ENCODE results near the gene RASAL3. TPM values are rescaled to one million over a fixed set of nuclear protein-coding genes. Genes with fewer than 3 reads are reported as not detected.
"Not testable (repeated sequence)": the region's sequence is repeated elsewhere in the genome, so short reads cannot be mapped to it uniquely, and the experiment has no call there.

RASAL3 gene
- total RNA-seq, 1 donor from 2014 or later: 4.4 TPM

- Histone ChIP-seq H3K4me1 (peaks cover 5 to 35% of the 10 kb centered on the region in 2 donors), H3K27me3 (no peaks in the 10 kb centered on the region), H3K36me3 (peaks cover 16% of the 10 kb centered on the region in 2 donors), H3K27ac (peak within 1 kb of the TSS; percentile 87 to 88), H3K9me3 (no peaks in the 10 kb centered on the region), H3K4me3 (peak within 1 kb of the TSS; percentile 88 to 97)
- peak; percentile 25 to 60 (median 45) for TF ChIP-seq CTCF (IDR thresholded peaks at IDR 0.05)
- peak; percentile 99 to 100 for DNase-seq (ENCODE audit: low spot score in 2 of 2)
- intact Hi-C loops (cut with DNase I): loop anchor here (1.0 to 5.0 kb wide), 4 partner anchors 14 to 139 kb away; partner anchors contain the start of gene AKAP8
Observed at GRCh38 chr19:15418579-15419412, 45.5 kb downstream of the RASAL3 start, which contains the start of gene AKAP8L. Gene AKAP8L (minus strand): TSS chr19:15418988. CDS start chr19:15418923, 65 bp downstream.

- intact Hi-C loops (cut with DNase I): loop anchor here (2.0 to 5.0 kb wide), 2 partner anchors 33 to 139 kb away; no protein-coding TSS in a partner anchor
Observed at GRCh38 chr19:15418231-15418578, 46.1 kb downstream of the RASAL3 start.

GRCh38 chr19:15417699-15418098 lies 46.6 kb downstream of the RASAL3 start:
- no peak for DNase-seq (ENCODE audit: low spot score in 2 of 2)
- intact Hi-C loops (cut with DNase I): loop anchor here (2.0 to 5.0 kb wide), 2 partner anchors 33 to 140 kb away; no protein-coding TSS in a partner anchor
- peaks cover 11 to 35% of the 10 kb centered on the region in 2 donors for H3K4me1 ChIP-seq
- no peaks in the 10 kb centered on the region for H3K27me3 ChIP-seq
- no peaks in the 10 kb centered on the region for H3K9me3 ChIP-seq
- peak overlapping the region; percentile 88 to 97 for H3K4me3 ChIP-seq
- no peak for TF ChIP-seq CTCF (IDR thresholded peaks at IDR 0.05)
- peak overlapping the region; percentile 87 to 88 for H3K27ac ChIP-seq
- peaks cover 5% of the 10 kb centered on the region in 2 donors for H3K36me3 ChIP-seq

More at GRCh38 chr19:15418231-15418578, 46.1 kb downstream of the RASAL3 start:
- Histone ChIP-seq H3K27me3 (no peaks in the 10 kb centered on the region), H3K4me1 (peaks cover 8 to 35% of the 10 kb centered on the region in 2 donors), H3K36me3 (peaks cover 10% of the 10 kb centered on the region in 2 donors), H3K9me3 (no peaks in the 10 kb centered on the region), H3K4me3 (peak overlapping the region; percentile 88 to 97), H3K27ac (peak overlapping the region; percentile 87 to 88)
- DNase-seq (ENCODE audit: low spot score in 2 of 2): no peak
- TF ChIP-seq CTCF (IDR thresholded peaks at IDR 0.05): no peak

- TF ChIP-seq CTCF (IDR thresholded peaks at IDR 0.05): no peak
- Histone ChIP-seq H3K27me3 (no peaks in the 10 kb centered on the region), H3K36me3 (peaks cover 0 to 11% of the 10 kb centered on the region in 2 donors), H3K4me3 (peak overlapping the region in 1 of 2 donors; percentile 9), H3K4me1 (peaks cover 13 to 35% of the 10 kb centered on the region in 2 donors), H3K27ac (peak overlapping the region in 1 of 2 donors; percentile 43), H3K9me3 (no peaks in the 10 kb centered on the region)
- DNase-seq (ENCODE audit: low spot score in 2 of 2): no peak
- intact Hi-C loops (cut with DNase I): no loop called here
Observed at GRCh38 chr19:15412832-15413231, 51.5 kb downstream of the RASAL3 start.

- H3K27ac ChIP-seq; H3K27me3 ChIP-seq; H3K4me3 ChIP-seq; H3K9me3 ChIP-seq; DNase-seq (ENCODE audit: low spot score in 2 of 2); intact Hi-C loops (cut with DNase I): not testable (repeated sequence)
- Histone ChIP-seq H3K4me1 (peaks cover 9 to 26% of the 10 kb centered on the region in 2 donors), H3K36me3 (peaks cover 0 to 11% of the 10 kb centered on the region in 2 donors)
Observed at GRCh38 chr19:15411351-15411750, 53.0 kb downstream of the RASAL3 start.

GRCh38 chr19:15404780-15405211 lies 59.5 kb downstream of the RASAL3 start:
- intact Hi-C loops (cut with DNase I): no loop called here
- TF ChIP-seq CTCF (IDR thresholded peaks at IDR 0.05): no peak
- H3K27ac ChIP-seq: peak overlapping the region; percentile 47 to 74
- DNase-seq (ENCODE audit: low spot score in 2 of 2): no peak
- H3K36me3 ChIP-seq: peaks cover 20 to 40% of the 10 kb centered on the region in 2 donors
- no peak overlapping the region for H3K4me3 ChIP-seq
- no peaks in the 10 kb centered on the region for H3K9me3 ChIP-seq
- no peaks in the 10 kb centered on the region for H3K27me3 ChIP-seq
- H3K4me1 ChIP-seq: peaks cover 3 to 30% of the 10 kb centered on the region in 2 donors
